Measurements from ENCODE around the gene NHERF2. TPM values are rescaled to one million over a fixed set of nuclear protein-coding genes. Genes with fewer than 3 reads are reported as not detected.

The NHERF2 gene
- total RNA-seq, 4 donors from 2014 or later, result 10.3 to 97.1 (median 33.1) TPM

DNA sequence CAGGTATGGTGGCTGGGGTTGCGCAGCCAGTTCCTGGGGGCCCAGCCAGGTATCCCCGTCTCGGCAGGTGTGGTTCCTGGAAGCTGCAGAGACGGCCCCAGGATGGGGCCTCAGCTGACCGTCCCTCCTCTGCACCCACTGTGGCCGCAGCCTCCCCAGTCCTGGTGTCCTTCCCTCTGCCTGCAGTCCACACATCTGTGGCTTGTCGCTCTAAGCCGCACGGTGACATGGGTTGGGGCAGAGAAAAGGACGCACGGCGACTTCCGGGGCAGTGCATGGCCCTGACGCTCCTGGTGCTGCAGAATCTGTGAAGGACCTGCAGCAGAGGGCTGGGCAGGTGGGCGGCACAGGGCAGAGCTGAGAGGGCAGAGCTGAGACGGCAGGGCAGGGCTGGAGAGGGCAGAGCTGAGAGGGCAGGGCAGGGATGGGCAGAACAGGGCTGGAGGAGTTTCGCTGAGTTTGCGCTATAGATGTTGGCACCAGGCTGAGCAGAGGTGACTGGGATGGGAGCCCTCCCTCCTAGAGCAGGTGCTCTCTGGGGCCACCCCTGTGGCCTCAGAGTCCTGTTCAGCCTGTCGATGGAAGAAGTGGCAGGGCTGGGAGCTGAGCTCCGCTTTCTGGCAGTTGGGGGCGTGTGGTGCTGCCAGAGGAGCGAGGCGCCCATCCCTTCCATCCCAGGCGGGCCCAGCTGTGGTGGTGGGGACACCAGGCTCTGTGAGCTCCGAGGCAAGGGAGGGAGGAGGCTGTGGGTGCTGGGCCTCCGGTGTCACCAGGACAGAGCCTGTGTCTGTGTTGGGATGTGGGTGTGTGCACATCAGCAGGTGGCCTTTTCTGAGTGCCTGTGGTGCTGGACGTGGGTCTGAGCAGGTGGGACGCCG, 44.1 kb downstream of the NHERF2 start:
- no peak for DNase-seq
- intact Hi-C loops (cut with DNase I; ENCODE audit: low total_unique reads), result no loop called here
- no peak overlapping the region for H3K27ac ChIP-seq
- H3K36me3 ChIP-seq, result no peaks in the 10 kb centered on the region
- no peaks in the 10 kb centered on the region for H3K4me1 ChIP-seq
- H3K4me3 ChIP-seq, result no peak overlapping the region
- H3K27me3 ChIP-seq, result no peaks in the 10 kb centered on the region
- H3K9me3 ChIP-seq, result no peaks in the 10 kb centered on the region
- TF ChIP-seq, protein P1, sequence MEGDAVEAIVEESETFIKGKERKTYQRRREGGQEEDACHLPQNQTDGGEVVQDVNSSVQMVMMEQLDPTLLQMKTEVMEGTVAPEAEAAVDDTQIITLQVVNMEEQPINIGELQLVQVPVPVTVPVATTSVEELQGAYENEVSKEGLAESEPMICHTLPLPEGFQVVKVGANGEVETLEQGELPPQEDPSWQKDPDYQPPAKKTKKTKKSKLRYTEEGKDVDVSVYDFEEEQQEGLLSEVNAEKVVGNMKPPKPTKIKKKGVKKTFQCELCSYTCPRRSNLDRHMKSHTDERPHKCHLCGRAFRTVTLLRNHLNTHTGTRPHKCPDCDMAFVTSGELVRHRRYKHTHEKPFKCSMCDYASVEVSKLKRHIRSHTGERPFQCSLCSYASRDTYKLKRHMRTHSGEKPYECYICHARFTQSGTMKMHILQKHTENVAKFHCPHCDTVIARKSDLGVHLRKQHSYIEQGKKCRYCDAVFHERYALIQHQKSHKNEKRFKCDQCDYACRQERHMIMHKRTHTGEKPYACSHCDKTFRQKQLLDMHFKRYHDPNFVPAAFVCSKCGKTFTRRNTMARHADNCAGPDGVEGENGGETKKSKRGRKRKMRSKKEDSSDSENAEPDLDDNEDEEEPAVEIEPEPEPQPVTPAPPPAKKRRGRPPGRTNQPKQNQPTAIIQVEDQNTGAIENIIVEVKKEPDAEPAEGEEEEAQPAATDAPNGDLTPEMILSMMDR (IDR thresholded peaks at IDR 0.05), result no peak
- TF ChIP-seq POLR2A (IDR thresholded peaks at IDR 0.05), result no peak

DNA sequence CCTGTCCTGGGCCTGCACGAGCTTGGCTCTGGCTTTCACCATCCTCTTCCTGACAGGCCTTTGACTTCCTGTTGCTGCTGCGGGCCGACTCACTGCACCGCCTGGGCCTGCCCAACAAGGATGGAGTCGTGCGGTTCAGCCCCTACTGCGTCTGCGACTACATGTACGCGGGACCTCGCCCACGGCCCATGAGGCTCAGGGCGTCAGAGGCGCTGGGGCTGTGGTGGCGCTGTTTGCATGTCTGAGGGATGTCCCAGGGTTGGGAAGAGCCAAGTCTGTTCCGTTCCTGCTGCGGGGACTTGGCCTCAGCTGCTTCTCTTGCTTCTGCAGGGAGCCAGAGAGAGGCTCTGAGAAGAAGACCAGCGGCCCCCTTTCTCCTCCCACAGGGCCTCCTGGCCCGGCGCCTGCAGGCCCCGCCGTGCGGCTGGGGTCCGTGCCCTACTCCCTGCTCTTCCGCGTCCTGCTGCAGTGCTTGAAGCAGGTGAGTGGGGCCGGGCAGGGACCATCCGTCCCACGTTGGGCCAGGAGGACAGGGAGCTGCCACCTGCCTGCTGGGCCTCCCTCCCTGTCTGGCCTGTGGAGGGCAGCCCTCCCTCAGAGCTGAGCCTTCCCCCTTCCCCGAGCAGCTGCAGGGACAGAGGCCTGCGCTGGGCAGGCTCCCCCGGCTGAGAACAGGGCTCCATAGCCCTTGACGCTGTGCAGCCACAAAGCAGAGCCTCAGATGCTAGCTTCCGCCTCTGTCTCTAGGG, 44.9 kb downstream of the NHERF2 start:
- DNase-seq, result no peak
- H3K27ac ChIP-seq, result no peak overlapping the region

DNA sequence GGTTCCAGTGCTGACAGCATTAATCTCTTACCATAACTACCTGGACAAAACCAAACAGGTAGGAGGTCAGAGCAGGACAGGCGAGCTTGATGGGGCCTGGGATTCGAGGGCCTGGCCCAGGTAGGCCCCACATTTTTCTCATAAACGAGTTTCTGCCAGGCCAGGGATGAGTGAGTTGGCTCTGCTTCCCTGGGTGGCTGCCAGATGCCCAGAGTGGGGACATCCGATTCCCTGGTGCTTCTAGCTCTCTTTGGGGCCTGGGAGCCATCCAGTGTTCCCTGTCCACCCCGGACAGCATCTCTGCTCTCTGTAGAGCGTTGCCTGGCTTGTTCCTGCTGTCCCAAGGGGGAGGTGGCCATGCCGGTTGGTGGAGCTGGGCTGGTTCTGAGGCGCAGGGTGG, 46.2 kb downstream of the NHERF2 start:
- no peak for DNase-seq
- intact Hi-C loops (cut with DNase I; ENCODE audit: low total_unique reads), result no loop called here
- no peak overlapping the region for H3K4me3 ChIP-seq
- no peaks in the 10 kb centered on the region for H3K9me3 ChIP-seq
- H3K36me3 ChIP-seq, result no peaks in the 10 kb centered on the region
- no peak overlapping the region for H3K27ac ChIP-seq
- TF ChIP-seq, protein P1 (IDR thresholded peaks at IDR 0.05), result no peak
- TF ChIP-seq POLR2A (IDR thresholded peaks at IDR 0.05), result no peak
- no peaks in the 10 kb centered on the region for H3K27me3 ChIP-seq
- H3K4me1 ChIP-seq, result no peaks in the 10 kb centered on the region

More for the DNA sequence above, 44.9 kb downstream of the NHERF2 start:
- TF ChIP-seq, protein P1 (IDR thresholded peaks at IDR 0.05), result no peak
- no peak for TF ChIP-seq POLR2A (IDR thresholded peaks at IDR 0.05)
- H3K4me1 ChIP-seq, result no peaks in the 10 kb centered on the region
- no peaks in the 10 kb centered on the region for H3K9me3 ChIP-seq
- no peak overlapping the region for H3K4me3 ChIP-seq
- intact Hi-C loops (cut with DNase I; ENCODE audit: low total_unique reads), result no loop called here
- H3K36me3 ChIP-seq, result no peaks in the 10 kb centered on the region
- H3K27me3 ChIP-seq, result no peaks in the 10 kb centered on the region

DNA sequence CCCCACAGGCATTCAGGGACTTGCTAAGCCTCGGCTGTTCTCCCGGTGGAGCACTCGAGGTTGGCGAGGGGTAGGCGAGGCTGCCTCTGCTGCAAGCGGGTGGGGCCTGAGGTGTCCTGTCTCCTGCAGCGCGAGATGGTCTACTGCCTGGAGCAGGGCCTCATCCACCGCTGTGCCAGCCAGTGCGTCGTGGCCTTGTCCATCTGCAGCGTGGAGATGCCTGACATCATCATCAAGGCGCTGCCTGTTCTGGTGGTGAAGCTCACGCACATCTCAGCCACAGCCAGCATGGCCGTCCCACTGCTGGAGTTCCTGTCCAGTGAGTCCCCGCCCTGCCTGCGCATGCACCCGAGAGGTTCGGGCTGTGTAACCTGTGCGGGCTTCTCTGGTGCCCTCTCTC, 47.4 kb downstream of the NHERF2 start:
- no peak for DNase-seq
- intact Hi-C loops (cut with DNase I; ENCODE audit: low total_unique reads), result no loop called here
- TF ChIP-seq POLR2A (IDR thresholded peaks at IDR 0.05), result no peak
- TF ChIP-seq, protein P1 (IDR thresholded peaks at IDR 0.05), result no peak
- Histone ChIP-seq H3K9me3 (no peaks in the 10 kb centered on the region), H3K36me3 (no peaks in the 10 kb centered on the region), H3K4me1 (no peaks in the 10 kb centered on the region), H3K4me3 (no peak overlapping the region), H3K27ac (no peak overlapping the region), H3K27me3 (no peaks in the 10 kb centered on the region)

DNA sequence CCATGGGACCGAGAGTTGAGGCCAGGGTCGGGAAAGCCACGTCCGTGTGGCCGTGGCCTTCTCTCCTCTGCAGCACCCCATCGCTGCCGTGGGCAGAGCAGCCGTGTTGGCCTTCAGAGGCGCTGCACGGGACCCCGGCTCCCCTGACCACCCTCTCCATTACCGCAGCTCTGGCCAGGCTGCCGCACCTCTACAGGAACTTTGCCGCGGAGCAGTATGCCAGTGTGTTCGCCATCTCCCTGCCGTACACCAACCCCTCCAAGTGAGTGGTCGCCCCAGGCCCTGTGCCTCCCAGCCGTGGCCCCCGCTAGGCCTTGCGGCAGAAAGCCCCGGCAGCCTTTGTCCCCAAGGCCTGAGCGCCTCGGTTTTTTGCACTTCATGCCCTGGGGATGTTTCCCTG, 48.9 kb downstream of the NHERF2 start:
- Histone ChIP-seq H3K4me3 (no peak overlapping the region), H3K4me1 (no peaks in the 10 kb centered on the region), H3K36me3 (no peaks in the 10 kb centered on the region), H3K9me3 (no peaks in the 10 kb centered on the region), H3K27me3 (no peaks in the 10 kb centered on the region), H3K27ac (no peak overlapping the region)
- TF ChIP-seq, protein P1 (IDR thresholded peaks at IDR 0.05), result no peak
- no peak for TF ChIP-seq POLR2A (IDR thresholded peaks at IDR 0.05)
- intact Hi-C loops (cut with DNase I; ENCODE audit: low total_unique reads), result no loop called here
- DNase-seq, result no peak

All from uterus (tissue), 4 donors.